ENCODE results near the gene TOM1. TPM values are rescaled to one million over a fixed set of nuclear protein-coding genes. Genes with fewer than 3 reads are reported as not detected.

Gene TOM1
- total and polyA plus RNA-seq, 12 donors, result 51.1 to 72.5 (median 62.6) TPM

- Histone ChIP-seq H3K4me1 (peaks cover 0 to 42% (median 10%) of the 10 kb centered on the region in 9 donors), H3K36me3 (peaks cover 0 to 73% (median 0%) of the 10 kb centered on the region in 9 donors), H3K27ac (no peak overlapping the region), H3K27me3 (no peaks in the 10 kb centered on the region), H3K9me3 (no peaks in the 10 kb centered on the region), H3K4me3 (peak overlapping the region in 1 of 10 donors; percentile 78)
- intact Hi-C loops (cut with DNase I), result no loop called here
- ATAC-seq (no peak), DNase-seq (no peak)
- 81 to 92% methylated on average over 6 of the region's 6 CpGs for WGBS, 2 donors
- TF ChIP-seq CTCF (IDR thresholded peaks at IDR 0.05), result no peak
Measured at GRCh38 chr22:35384975-35385588, 85.4 kb downstream of the TOM1 start.

GRCh38 chr22:35386670-35387288 lies 87.1 kb downstream of the TOM1 start:
- no peak for DNase-seq
- peaks cover 0 to 87% (median 0%) of the 10 kb centered on the region in 9 donors for H3K36me3 ChIP-seq
- peak in 1 of 8 donors; percentile 37 for ATAC-seq
- H3K27ac ChIP-seq, result no peak overlapping the region
- peaks cover 0 to 29% (median 0%) of the 10 kb centered on the region in 9 donors for H3K4me1 ChIP-seq
- no peaks in the 10 kb centered on the region for H3K9me3 ChIP-seq
- H3K27me3 ChIP-seq, result no peaks in the 10 kb centered on the region
- intact Hi-C loops (cut with DNase I), result no loop called here
- WGBS, 2 donors, result 96 to 97% methylated on average over 19 of the region's 19 CpGs
- no peak overlapping the region for H3K4me3 ChIP-seq
- no peak for TF ChIP-seq CTCF (IDR thresholded peaks at IDR 0.05)

GRCh38 chr22:35390933-35391332 lies 91.2 kb downstream of the TOM1 start:
- no peaks in the 10 kb centered on the region for H3K4me1 ChIP-seq
- DNase-seq, result no peak
- peaks cover 0 to 83% (median 0%) of the 10 kb centered on the region in 9 donors for H3K36me3 ChIP-seq
- H3K27me3 ChIP-seq, result no peaks in the 10 kb centered on the region
- H3K4me3 ChIP-seq, result no peak overlapping the region
- H3K9me3 ChIP-seq, result no peaks in the 10 kb centered on the region
- H3K27ac ChIP-seq, result no peak overlapping the region
- WGBS, 2 donors, result 85 to 92% methylated on average over 5 of the region's 5 CpGs
- no peak for ATAC-seq
- TF ChIP-seq CTCF (IDR thresholded peaks at IDR 0.05), result no peak
- intact Hi-C loops (cut with DNase I), result no loop called here

GRCh38 chr22:35392357-35392756 lies 92.7 kb downstream of the TOM1 start:
- H3K36me3 ChIP-seq, result peaks cover 0 to 69% (median 0%) of the 10 kb centered on the region in 9 donors
- DNase-seq, result no peak
- WGBS, 2 donors, result 85 to 92% methylated on average over 2 of the region's 2 CpGs
- H3K27me3 ChIP-seq, result no peaks in the 10 kb centered on the region
- ATAC-seq, result no peak
- no peak overlapping the region for H3K27ac ChIP-seq
- no peaks in the 10 kb centered on the region for H3K9me3 ChIP-seq
- no peak overlapping the region for H3K4me3 ChIP-seq
- no peak for TF ChIP-seq CTCF (IDR thresholded peaks at IDR 0.05)
- intact Hi-C loops (cut with DNase I), result no loop called here
- H3K4me1 ChIP-seq, result peaks cover 0 to 12% (median 0%) of the 10 kb centered on the region in 9 donors
